Colon (tissue), 2 donors: ENCODE data around the gene ST6GALNAC6.
"Not testable (repeated sequence)": the region's sequence is repeated elsewhere in the genome, so short reads cannot be mapped to it uniquely, and the experiment has no call there.

Experiments used
- FAIRE-seq: peaks from 2 replicates; lab custom pipeline; 2012; peaks lifted over from hg19 to GRCh38; lab: Jason Lieb, UNC
- donor health status: control.
- donor health status: control.

ST6GALNAC6 gene

DNA sequence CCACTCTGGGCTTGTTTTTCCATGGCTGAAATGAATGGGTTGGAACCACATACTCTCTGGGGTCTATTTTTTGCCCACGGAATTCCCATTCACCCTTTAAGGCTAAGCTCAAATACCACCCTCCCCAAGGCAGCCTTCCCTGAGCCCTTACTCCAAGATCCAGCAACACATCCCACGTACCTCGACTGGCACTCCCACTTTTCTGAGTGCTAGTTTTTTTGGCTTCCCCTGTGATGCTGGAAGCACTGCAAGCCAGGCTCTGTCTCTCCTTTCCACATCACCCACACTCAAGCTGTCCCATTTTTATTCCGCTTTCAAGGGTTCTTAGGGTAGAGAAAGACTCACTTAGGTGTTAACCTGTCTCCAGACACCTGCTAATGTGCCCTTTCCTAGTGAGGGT lies 6.0 kb downstream of the ST6GALNAC6 start:
- FAIRE-seq, result no peak

DNA sequence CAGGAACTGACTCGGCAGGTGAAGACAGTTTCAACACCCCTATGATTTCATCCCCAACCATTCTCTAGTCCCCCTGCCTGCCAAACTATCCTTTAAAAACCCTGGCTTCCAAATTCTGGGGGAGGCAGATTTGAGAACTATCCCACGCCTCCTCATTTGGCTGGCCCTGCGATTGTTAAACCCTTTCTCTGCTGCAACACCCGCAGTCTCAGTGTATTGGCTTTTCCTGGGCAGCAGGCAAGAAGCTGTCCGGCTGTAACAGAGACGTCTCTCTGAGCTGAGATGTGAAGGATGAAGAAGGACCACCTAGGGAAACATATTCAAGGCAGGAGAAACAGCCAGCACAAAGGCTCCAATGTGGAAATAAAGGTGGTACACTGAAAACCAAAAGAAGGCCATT lies 6.6 kb downstream of the ST6GALNAC6 start:
- FAIRE-seq, result no peak

GRCh38 chr9:127890053-127890452 lies 9.3 kb downstream of the ST6GALNAC6 start:
- FAIRE-seq, result no peak

- no peak for FAIRE-seq
Measured at GRCh38 chr9:127887792-127888191, 11.6 kb downstream of the ST6GALNAC6 start.

GRCh38 chr9:127886401-127886972 lies 12.9 kb downstream of the ST6GALNAC6 start:
- FAIRE-seq, result no peak

- FAIRE-seq, result no peak
Measured at GRCh38 chr9:127885508-127886281, 13.7 kb downstream of the ST6GALNAC6 start.

DNA sequence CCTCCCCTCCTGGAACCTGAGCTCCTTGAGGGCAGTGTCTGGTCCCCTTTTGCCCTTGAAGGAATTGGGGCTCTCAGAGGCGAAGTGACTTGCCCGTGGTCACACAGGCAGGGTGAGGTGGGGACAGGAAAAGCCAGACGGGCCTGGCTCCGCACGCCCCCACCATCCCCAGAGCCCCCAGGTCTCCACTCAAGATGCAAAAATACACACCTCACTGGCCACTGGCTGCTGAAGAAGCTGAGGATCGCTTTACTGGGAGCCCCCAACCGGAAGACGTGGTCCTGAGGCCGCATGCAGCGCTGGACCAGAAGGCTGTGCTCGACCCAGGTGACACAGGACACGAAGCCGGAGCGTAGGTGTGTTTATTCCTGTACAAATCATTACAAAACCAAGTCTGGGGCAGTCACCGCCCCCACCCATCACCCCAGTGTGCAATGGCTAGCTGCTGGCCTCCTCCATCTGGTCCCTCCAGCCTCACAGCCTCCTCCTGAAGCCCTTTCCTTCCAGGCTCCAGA lies 14.4 kb downstream of the ST6GALNAC6 start:
- FAIRE-seq, result no peak

GRCh38 chr9:127884427-127884911 lies 14.9 kb downstream of the ST6GALNAC6 start:
- FAIRE-seq, result no peak

DNA sequence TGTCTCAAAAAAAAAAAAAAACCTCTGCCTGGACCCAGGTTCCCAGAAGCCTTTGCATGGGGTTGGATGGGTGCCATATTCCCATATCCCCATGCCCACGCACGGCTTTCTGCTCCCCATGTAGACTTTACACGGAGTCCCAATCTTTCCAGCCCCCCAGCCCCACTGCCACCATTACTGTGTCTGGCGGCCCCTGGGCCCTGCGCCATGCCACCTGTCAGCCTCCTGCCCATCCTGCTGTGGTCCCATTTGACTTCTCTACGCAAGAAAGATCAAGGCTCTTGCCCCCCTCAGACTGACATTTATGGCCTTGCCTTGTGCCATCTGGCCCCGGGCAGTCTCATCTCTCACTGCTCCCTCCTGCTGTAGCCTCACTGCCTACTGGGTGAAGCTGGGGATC lies 15.4 kb downstream of the ST6GALNAC6 start:
- no peak for FAIRE-seq

DNA sequence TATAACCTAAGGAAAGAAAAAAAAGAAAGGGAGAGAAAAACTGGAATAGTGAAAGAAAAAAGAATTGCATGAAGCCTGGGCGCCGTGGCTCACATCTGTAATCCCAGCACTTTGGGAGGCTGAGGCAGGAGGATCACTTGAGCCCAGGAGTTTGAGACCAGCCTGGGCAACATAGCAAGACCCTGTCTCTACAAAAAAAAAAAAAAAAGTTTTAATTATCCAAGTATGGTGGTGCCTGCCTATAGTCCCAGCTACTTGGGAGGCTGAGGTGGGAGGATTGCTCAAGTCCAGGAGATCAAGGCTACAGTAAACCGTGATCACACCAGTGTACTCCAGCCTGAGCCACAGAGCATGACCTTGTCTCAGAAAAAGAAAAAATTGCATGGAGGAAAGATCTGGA lies 17.7 kb downstream of the ST6GALNAC6 start:
- not testable (repeated sequence) for FAIRE-seq

GRCh38 chr9:127880143-127880542 lies 19.3 kb downstream of the ST6GALNAC6 start:
- FAIRE-seq, result no peak

DNA sequence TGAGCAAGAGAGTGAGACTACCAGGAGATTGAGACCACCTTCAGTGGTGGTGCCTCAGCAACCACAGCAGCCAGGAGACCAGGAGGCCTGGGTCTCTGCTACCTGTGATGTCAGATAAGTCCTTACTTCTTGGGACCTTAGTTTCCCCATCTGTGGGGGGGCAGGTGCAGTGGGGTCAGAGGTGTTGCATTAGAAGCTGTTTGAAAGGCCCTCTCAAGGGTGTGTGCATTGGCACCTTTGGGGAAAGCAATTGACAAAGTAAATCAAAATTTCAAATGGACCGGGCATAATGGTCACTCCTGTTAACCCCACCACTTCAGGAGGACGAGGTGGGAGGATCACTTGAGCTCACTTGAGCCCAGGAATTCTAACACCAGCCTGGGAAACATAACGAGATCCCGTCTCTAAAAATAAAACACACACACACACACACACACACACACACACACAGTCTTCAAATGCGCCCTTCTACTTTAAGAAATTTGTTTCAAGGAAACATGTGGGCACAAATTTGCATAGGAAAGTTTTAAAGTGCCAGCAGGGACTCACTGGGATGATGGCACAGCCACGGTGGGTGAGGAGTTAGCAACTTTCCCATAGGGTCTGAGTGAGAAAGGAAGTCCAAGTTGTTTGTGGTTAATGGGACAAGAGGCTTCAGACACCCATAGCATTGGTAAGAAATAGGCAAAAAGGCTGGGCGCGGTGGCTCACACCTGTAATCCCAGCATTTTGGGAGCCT lies 20.6 kb downstream of the ST6GALNAC6 start:
- FAIRE-seq, result no peak

DNA sequence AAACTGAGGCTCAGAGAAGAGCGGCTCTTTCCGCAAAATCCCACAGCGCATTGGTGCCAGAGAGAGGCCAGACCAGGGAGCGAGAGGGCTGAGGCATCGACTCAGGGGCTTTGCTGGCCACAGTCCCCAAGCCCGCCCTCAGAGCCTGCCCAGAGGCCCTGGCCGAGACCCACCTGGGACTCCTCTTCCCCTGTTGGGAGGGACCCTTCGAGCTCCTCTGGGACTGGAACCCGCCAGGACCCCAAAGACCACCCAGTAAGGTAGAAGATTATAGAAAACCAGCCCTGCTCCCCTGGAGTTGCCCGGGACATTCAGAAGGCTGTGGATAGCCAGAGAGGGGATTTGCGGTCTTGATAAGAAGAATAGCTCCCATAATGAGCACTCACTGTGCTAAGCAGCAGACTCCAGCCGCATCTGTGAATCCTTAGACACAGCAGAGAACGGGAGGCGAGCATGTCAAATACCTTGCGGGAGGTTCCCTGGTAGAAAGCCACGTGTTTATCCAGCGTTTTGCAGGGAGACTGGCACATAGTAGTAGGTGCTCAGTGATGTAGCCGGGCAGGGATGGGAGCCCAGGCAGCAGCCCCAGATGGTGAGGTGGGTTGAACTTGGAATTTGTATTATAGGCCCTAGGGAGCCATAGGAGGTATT lies 21.3 kb downstream of the ST6GALNAC6 start:
- FAIRE-seq, result no peak

DNA sequence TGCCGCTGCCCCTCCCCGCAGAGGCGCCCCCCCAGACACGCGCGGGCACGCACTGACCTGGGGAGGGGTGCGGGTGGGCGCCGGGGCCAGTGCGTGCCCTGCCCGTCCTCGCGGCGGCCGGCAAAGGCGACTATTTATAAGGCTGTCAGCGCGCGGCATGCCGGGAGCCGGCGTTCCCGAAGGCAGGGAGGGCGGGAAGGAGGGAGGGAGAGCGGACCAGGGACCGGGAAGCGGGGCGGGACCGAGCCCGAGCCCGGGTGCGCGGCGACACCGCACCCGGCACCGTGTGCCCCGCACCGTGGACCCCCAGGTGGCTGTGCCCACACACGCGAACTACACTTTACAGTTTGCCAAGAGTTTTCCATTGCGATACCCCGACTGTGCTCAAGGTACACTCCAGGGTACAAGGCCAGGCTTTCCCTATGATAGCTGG lies 21.8 kb downstream of the ST6GALNAC6 start, which contains the start of gene AK1:
Gene AK1, minus strand, starts transcription at position 110 of the 433 bp plus-strand sequence. CDS start 3,058 bp downstream, outside the sequence.
- no peak for FAIRE-seq

DNA sequence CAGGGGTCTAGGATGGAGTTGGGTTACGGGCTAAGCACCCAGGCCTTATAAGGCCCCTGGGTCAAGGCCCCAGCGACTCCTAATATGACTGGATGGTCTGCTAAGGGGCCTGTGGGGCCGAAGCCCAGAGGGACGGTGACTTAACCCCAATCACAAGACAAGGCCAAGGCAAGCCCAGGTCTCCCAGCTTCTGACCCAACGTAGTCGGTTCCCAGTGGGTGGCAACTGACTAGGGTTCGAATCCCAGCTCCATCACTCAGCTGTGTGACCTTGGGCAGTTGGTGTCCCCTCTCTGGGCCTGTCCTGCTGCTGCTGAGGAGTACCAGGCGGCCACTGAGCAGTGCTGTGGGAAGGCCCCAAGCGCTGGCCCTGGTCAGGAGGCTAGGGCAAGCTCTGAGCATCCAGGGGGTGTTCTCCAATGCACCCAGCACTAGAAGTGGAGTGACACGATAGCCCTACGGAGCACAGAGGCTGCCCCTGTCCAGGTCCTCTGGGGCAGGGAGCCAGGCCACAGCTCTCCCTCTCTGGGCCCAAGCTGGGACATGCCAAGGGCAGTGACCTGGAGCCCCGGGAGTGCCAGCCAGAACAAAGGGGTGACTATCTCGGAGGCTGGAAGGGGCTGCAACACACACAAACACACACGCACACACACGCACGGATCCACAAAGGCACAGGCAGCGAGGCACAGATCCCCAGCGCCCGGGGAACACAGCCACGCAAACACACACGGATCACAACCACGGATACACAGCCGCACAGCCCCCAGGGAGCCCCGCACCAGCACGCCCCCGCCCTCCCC lies 22.4 kb downstream of the ST6GALNAC6 start:
- FAIRE-seq, result no peak

DNA sequence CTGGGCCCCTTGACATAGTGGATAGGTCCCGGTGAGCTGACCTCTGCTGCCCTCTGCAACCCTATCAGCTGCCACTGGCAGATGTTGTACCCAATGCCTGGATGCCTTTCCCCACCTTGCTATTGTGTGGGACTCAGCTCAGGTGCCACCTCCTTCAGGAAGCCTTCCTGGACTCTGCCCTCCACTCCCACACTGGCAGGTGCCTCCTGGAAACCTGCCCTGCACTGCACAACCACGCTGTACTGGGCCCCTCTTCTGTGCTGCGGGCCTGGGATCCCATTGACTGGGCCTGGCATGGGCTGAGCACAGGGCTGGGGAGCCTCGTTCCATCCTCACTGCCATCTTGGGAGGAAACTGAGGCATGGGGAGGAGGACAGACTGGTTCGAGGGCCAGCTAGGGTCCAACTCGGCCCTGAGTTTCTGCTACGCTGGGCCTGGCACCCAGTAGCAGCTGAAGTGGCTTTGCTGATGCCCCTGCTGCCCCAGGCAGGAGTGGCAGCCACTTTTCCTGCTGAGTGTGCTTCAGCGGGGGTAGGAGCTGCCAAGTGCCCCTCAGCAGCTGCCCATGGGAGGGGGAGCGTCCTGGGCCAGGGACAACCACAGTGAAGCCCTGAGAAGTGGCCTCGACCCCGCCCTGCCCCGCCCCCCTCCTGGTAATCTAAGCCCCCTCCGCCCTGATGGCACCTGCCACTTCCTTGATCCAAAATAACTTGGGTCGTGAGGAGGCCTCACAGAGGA lies 23.2 kb downstream of the ST6GALNAC6 start:
- no peak for FAIRE-seq

DNA sequence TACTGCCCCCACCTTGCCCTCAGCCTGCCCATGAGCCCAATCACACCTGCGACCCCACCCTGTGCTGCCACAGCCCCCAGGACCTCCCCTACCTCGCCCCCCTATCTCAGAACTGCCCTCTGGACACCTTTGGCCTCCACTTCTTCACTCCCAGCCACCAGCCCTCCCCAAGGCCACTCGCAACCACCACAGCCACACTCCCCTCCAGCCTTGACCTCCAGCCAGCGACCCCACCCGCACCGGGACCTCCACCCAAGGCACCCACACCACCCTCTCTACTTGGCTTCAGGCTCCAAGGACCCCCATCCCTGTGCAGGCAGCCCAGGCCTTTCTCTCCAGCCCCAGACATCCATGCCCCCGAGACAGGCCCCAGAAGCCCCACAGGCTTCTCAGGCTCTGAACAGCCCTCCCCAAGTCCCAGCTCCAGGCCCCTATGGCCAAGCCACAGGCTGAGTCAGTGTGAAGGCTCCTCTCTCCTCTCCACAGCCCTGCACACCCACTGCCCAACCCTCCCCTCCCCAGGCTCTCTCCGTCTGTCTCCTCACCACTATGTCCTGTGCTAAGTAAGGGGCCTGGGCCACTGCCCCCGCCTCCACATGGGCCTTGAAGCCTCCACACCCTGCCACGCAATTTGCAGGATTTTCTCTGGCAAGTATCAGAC lies 24.0 kb downstream of the ST6GALNAC6 start:
- FAIRE-seq, result no peak

GRCh38 chr9:127874301-127875221 lies 24.8 kb downstream of the ST6GALNAC6 start:
- no peak for FAIRE-seq

DNA sequence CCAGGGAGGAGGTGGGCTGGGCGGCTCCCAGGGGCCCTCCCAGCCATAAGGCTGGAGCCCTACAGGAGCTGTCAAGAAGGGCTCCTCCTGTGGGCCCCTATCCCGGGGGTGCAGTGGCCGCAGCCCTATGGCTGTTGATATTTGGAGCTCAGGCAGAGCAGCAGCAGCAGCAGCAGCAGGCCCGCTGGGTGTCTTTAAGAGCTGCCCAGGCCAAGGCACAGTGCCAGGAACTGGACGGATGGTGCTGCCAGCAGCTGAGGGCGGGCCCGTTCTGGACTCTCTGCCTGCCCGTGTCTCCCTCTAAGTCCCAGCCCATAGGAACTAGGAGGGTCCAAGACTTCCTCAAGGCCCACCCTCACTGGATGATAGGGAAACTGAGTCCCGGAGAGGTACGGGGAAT lies 25.5 kb downstream of the ST6GALNAC6 start:
- FAIRE-seq, result no peak
